GM23248 (cell line): ENCODE results near the gene CASTOR1. TPM values are rescaled to one million over a fixed set of nuclear protein-coding genes. Genes with fewer than 3 reads are reported as not detected.
A peak's percentile ranks its signal among the peaks of the same experiment; 100 is the strongest.

Source experiments
- DNase-seq: peaks from one replicate; pipeline ENCODE4 v3.0.0-alpha.2; 2015
- H2AFZ ChIP-seq: fragments of 200-600 bp; sonication (generic); 2 replicates; pipeline ENCODE4 v1.6.1; 2016; ENCODE audit warnings: antibody characterized with exemption
- H3F3A ChIP-seq: fragments of 200-600 bp; sonication (generic); 2 replicates; pipeline ENCODE4 v1.6.1; 2016; ENCODE audit warnings: mild to moderate bottlenecking, antibody characterized with exemption, mixed run types; ENCODE audit not compliant: insufficient read depth
- H3K27ac ChIP-seq: fragments of 200-600 bp; sonication (generic); 2 replicates; pipeline ENCODE4 v1.5.1; 2016; ENCODE audit warnings: mild to moderate bottlenecking
- H3K27me3 ChIP-seq: fragments of 200-600 bp; sonication (generic); replicated peaks from 2 replicates; pipeline ENCODE4 v1.6.1; 2016; ENCODE audit warnings: mild to moderate bottlenecking; ENCODE audit not compliant: insufficient read depth
- H3K36me3 ChIP-seq: fragments of 200-600 bp; sonication (generic); 2 replicates; pipeline ENCODE4 v1.6.1; 2016; ENCODE audit warnings: low read depth, mild to moderate bottlenecking
- H3K4me1 ChIP-seq: fragments of 200-600 bp; sonication (generic); 2 replicates; pipeline ENCODE4 v1.6.1; 2016; ENCODE audit warnings: mild to moderate bottlenecking; ENCODE audit not compliant: insufficient read depth
- H3K4me2 ChIP-seq: fragments of 200-600 bp; sonication (generic); one replicate; pipeline ENCODE4 v1.6.1; 2016; ENCODE audit warnings: mild to moderate bottlenecking; ENCODE audit not compliant: unreplicated experiment
- H3K4me3 ChIP-seq: fragments of 200-600 bp; sonication (generic); 2 replicates; pipeline ENCODE4 v1.5.1; 2016; ENCODE audit warnings: mild to moderate bottlenecking
- H3K79me2 ChIP-seq: fragments of 200-600 bp; sonication (generic); 2 replicates; pipeline ENCODE4 v1.6.1; 2016; ENCODE audit warnings: mild to moderate bottlenecking; ENCODE audit not compliant: insufficient read depth
- H3K9ac ChIP-seq: fragments of 200-600 bp; sonication (generic); 2 replicates; pipeline ENCODE4 v1.6.1; 2016; ENCODE audit warnings: mild to moderate bottlenecking
- H3K9me2 ChIP-seq: fragments of 200-600 bp; sonication (generic); 2 replicates; pipeline ENCODE4 v1.6.1; 2016; ENCODE audit warnings: mixed run types, mild to moderate bottlenecking, moderate library complexity; ENCODE audit not compliant: insufficient read depth
- H3K9me3 ChIP-seq: fragments of 200-600 bp; sonication (generic); one replicate; pipeline ENCODE4 v1.6.1; 2017; ENCODE audit warnings: low read depth
- H4K20me1 ChIP-seq: fragments of 200-600 bp; sonication (generic); 2 replicates; pipeline ENCODE4 v1.6.0; 2016; ENCODE audit not compliant: insufficient read depth
- EZH2 ChIP-seq: fragments of 200-600 bp; sonication (generic); IDR thresholded peaks from 2 replicates; pipeline ENCODE4 v1.6.1; 2018; ENCODE audit warnings: antibody characterized with exemption, mild to moderate bottlenecking; ENCODE audit not compliant: insufficient read depth, poor library complexity, severe bottlenecking
- EZH2phosphoT487 ChIP-seq: fragments of 200-600 bp; sonication (generic); IDR thresholded peaks from 2 replicates; pipeline ENCODE4 v1.6.1; 2018; ENCODE audit warnings: antibody characterized with exemption, moderate library complexity, mild to moderate bottlenecking, low read depth; ENCODE audit not compliant: insufficient read depth
- WGBS, 2 experiments: methylation state at CpG; one replicate each; pipeline ENCODE4 v1.1.6; 2015 to 2017; ENCODE audit warnings: low lambda C conversion rate in 2 of 2, low coverage in 1 of 2; ENCODE audit errors: missing lambda C conversion rate in 2 of 2; 5-methylcytosine and 5-hydroxymethylcytosine counted together
- in situ Hi-C: fragments of 300-500 bp; cut with MboI; formaldehyde crosslinking; loops from 2 replicates; pipeline ENCODE4 v1.15.0; 2020
- polyA plus RNA-seq: library from polyadenylated mRNA; unstranded; fragments of >200 nt; fragmentation: Nextera tagmentation; extraction: Ambion mirVana; gene quantifications from 2 replicates; pipeline ENCODE4 v1.2.1, GENCODE V29; 2016
- total RNA-seq: library from RNA; depleted of rRNA; stranded (reverse); fragments of >200 nt; shearing (Covaris generic); gene quantifications from 2 replicates; pipeline ENCODE4 v1.2.3, GENCODE V29; 2014

The CASTOR1 gene
- total and polyA plus RNA-seq, 2 experiments from 2014 or later = 8.7 to 13.4 TPM

DNA sequence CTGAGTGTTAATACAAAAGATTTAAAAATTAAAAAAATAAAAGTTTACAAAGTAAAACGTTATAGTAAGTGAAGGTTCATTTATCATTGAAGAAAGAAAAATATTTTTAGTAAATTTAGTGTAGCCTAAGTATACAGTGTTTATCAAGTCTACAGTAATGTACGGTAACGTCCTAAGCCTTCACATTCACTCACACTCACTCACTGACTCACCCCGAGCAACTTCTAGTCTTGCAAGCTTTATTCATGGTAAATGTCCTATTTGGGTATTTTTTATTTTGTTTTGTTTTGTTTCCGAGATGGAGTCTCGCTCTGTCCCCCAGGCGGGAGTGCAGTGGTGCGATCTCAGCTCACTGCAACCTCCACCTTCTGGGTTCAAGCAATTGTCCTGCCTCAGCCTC lies 8.8 kb downstream of the CASTOR1 start:
- DNase-seq = peak; percentile 36
- H3F3A ChIP-seq = peaks cover 29% of the 10 kb centered on the region
- peaks cover 31% of the 10 kb centered on the region for H3K4me1 ChIP-seq
- no peaks in the 10 kb centered on the region for H3K9me2 ChIP-seq
- no peaks in the 10 kb centered on the region for H3K27me3 ChIP-seq
- in situ Hi-C loops = loop anchor here (10.0 kb wide), 1 partner anchor 104 kb away; the partner anchor contains the start of gene RNF215
- no peaks in the 10 kb centered on the region for H4K20me1 ChIP-seq
- 79 to 84% methylated on average over 8 of the region's 8 CpGs for WGBS, 2 experiments
- no peak overlapping the region for H2AFZ ChIP-seq
- H3K36me3 ChIP-seq = no peaks in the 10 kb centered on the region
- H3K9ac ChIP-seq = no peak overlapping the region
- H3K4me3 ChIP-seq = no peak overlapping the region
- no peak overlapping the region for H3K4me2 ChIP-seq
- H3K9me3 ChIP-seq = no peaks in the 10 kb centered on the region
- TF ChIP-seq EZH2phosphoT487 (no peak), EZH2 (no peak)
- H3K79me2 ChIP-seq = no peaks in the 10 kb centered on the region
- no peak overlapping the region for H3K27ac ChIP-seq

DNA sequence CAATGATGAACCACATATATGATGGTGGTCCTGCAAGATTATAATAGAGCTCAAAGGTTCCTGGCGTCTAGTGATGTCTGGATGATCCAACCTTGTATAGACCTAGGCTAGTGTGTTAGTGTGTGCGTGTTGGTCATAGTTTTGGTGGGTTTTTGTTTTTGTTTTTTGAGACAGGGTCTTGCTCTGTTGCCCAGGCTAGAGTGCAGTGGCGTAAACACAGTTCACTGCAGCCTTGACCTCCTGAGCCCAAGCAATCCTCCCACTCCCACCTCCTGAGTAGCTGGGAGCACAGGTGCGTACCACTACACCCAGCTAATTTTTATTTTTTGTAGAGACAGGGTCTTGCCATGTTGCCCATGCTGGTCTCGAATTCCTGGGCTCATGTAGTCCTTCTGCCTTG lies 9.4 kb downstream of the CASTOR1 start:
- Histone ChIP-seq H3K27ac (no peak overlapping the region), H4K20me1 (no peaks in the 10 kb centered on the region), H3K27me3 (no peaks in the 10 kb centered on the region), H3K79me2 (no peaks in the 10 kb centered on the region), H3F3A (peaks cover 29% of the 10 kb centered on the region), H3K4me1 (peaks cover 31% of the 10 kb centered on the region), H3K9me2 (no peaks in the 10 kb centered on the region), H3K36me3 (no peaks in the 10 kb centered on the region), H2AFZ (no peak overlapping the region), H3K4me2 (peak overlapping the region; percentile 37), H3K9me3 (no peaks in the 10 kb centered on the region), H3K9ac (peak overlapping the region; percentile 34; the same call in 1 of the 2 replicates), H3K4me3 (no peak overlapping the region)
- DNase-seq = no peak
- 88 to 91% methylated on average over 5 of the region's 5 CpGs for WGBS, 2 experiments
- in situ Hi-C loops = loop anchor here (10.0 kb wide), 1 partner anchor 105 kb away; the partner anchor contains the start of gene RNF215
- TF ChIP-seq EZH2phosphoT487 (no peak), EZH2 (no peak)

DNA sequence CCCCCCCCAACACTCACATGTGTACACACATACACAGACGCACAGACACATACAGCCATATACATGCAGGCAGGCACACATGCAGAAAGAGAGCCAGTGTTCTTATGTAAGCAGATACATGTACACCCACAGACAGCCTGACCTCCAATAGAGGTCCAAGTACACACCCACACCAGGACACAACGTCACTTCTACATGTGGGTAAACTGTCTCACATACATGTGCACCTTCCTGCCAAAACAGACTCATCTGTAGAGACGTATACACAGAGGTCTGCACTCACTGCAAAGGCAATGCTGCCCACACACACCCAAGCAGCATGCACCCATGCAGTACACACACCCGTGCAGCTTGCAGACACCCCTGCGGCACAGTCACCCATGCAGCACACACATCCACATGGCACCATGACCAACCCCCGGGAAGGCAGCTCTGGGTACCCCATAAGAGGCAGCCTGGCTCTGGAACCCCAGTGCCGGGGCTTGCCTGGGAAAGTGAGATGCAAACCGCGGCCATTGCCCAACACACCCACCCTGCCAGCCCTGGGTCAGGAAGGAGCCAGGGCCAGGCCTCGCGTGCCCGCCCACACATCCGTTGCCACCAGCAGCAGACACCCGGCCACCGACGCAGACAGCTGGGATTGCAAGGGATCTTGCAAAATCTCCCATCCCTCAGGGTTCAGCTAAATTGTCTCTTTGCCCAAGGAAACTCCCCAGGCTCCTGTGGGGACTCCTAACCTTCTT lies 10.1 kb downstream of the CASTOR1 start:
- no peak for TF ChIP-seq EZH2
- TF ChIP-seq EZH2phosphoT487 = no peak
- DNase-seq = peak; percentile 87

DNA sequence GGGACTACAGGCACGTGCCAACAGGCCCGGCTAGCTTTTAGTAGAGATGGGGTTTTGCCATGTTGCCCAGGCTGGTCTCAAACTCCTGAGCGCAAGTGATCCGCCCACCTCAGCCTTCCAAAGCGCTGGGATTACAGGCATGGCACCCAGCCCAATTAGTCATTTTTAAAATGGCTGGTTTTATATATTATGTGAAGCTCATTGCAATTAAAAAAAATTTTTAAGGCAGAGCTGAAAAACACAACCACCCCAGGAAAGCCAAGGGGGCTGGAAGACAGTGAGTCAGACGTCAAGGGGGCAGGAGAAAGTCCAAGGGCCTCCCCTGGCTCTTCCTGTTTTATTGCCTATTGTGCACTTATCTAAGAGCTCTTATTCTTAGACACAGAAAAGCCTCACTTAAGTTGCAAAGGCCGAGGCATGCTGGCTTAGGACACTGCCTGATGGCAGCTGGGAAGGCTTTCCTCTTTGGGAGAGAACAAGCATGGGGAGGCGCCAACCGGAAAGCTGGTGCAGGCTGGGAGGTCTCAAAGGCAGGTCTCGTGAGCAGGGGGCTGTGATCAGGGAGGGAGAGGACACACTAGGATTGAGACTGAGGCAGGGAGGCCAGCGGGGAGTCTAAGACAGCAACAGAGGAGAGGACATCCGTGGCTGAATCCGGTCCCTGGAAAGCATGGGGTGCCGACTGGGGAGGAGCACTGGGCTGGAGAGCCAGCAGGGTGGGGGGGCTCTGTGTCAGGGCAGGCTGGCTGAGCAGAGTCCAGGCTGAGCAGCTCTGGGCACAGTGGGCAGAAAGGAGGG lies 11.6 kb downstream of the CASTOR1 start:
- WGBS, 2 experiments = 2 to 6% methylated on average over 13 to 14 of the region's 14 CpGs
- Histone ChIP-seq H3K4me1 (peaks cover 31% of the 10 kb centered on the region), H3F3A (peaks cover 29% of the 10 kb centered on the region), H3K27ac (peak overlapping the region; percentile 79), H4K20me1 (no peaks in the 10 kb centered on the region), H3K4me3 (peak overlapping the region; percentile 20; the same call in 1 of the 2 replicates), H3K79me2 (no peaks in the 10 kb centered on the region), H3K9me3 (no peaks in the 10 kb centered on the region), H3K9me2 (no peaks in the 10 kb centered on the region), H3K36me3 (no peaks in the 10 kb centered on the region), H3K27me3 (no peaks in the 10 kb centered on the region), H3K9ac (peak overlapping the region; percentile 55), H3K4me2 (peak overlapping the region; percentile 46), H2AFZ (peak overlapping the region; percentile 78)
- in situ Hi-C loops = no loop called here
- DNase-seq = peak; percentile 82
- TF ChIP-seq EZH2 (no peak), EZH2phosphoT487 (no peak)

More for the DNA sequence above, 10.1 kb downstream of the CASTOR1 start:
- H3K4me1 ChIP-seq = peaks cover 31% of the 10 kb centered on the region
- no peaks in the 10 kb centered on the region for H3K9me2 ChIP-seq
- no peaks in the 10 kb centered on the region for H4K20me1 ChIP-seq
- H3K79me2 ChIP-seq = no peaks in the 10 kb centered on the region
- H3F3A ChIP-seq = peaks cover 29% of the 10 kb centered on the region
- in situ Hi-C loops = no loop called here
- no peak overlapping the region for H3K4me3 ChIP-seq
- H3K27ac ChIP-seq = peak overlapping the region; percentile 7
- no peaks in the 10 kb centered on the region for H3K27me3 ChIP-seq
- no peak overlapping the region for H2AFZ ChIP-seq
- H3K9ac ChIP-seq = peak overlapping the region; percentile 34; the same call in 1 of the 2 replicates
- H3K4me2 ChIP-seq = peak overlapping the region; percentile 37
- no peaks in the 10 kb centered on the region for H3K36me3 ChIP-seq
- H3K9me3 ChIP-seq = no peaks in the 10 kb centered on the region
- WGBS, 2 experiments = 27 to 30% methylated on average over 15 to 16 of the region's 16 CpGs
